Fibroblast of lung (primary cell): ENCODE results near the gene NFIC. TPM values are rescaled to one million over a fixed set of nuclear protein-coding genes. Genes with fewer than 3 reads are reported as not detected.
A peak's percentile ranks its signal among the peaks of the same experiment; 100 is the strongest.

Experiments
- DNase-seq, 2 donors: peaks; one replicate each; pipeline versions ENCODE4 v3.0.0 to v3.0.0-alpha.2; 2010; ENCODE audit warnings: low read depth in 2 of 2
- H2AFZ ChIP-seq: 2 replicates; pipeline ENCODE4 v1.5.1; 2012; ENCODE audit warnings: low read length, control low read depth, inconsistent platforms
- H3K27ac ChIP-seq: 2 replicates; pipeline ENCODE4 v1.5.1; 2011; ENCODE audit warnings: low read length, control low read depth; ENCODE audit not compliant: insufficient read depth
- H3K27me3 ChIP-seq: 2 replicates; pipeline ENCODE4 v1.5.1; 2011; ENCODE audit warnings: mild to moderate bottlenecking, low read length; ENCODE audit not compliant: control insufficient read depth, insufficient read depth
- H3K36me3 ChIP-seq: 2 replicates; pipeline ENCODE4 v1.5.1; 2011; ENCODE audit warnings: low read length; ENCODE audit not compliant: control insufficient read depth, insufficient read depth
- H3K4me1 ChIP-seq: 2 replicates; pipeline ENCODE4 v1.5.1; 2011; ENCODE audit warnings: low read length; ENCODE audit not compliant: control insufficient read depth, insufficient read depth; ENCODE audit errors: extremely low read depth
- H3K4me2 ChIP-seq: 2 replicates; pipeline ENCODE4 v1.5.1; 2011; ENCODE audit warnings: low read length, control low read depth; ENCODE audit not compliant: insufficient read depth; ENCODE audit errors: extremely low read depth
- H3K4me3 ChIP-seq, 4 experiments: fragments of 200-600 bp in 1 of 4; sonication (generic) in 1 of 4; replicated peaks in 1 of 4; 2 replicates each; pipeline ENCODE4 v1.5.1; 2011 to 2016; ENCODE audit warnings: low read length in 4 of 4, low read depth in 3 of 4, mild to moderate bottlenecking in 3 of 4, control low read depth in 2 of 4, inconsistent platforms in 1 of 4, mixed read lengths in 1 of 4; ENCODE audit not compliant: insufficient read depth in 1 of 4; ENCODE audit errors: control extremely low read depth in 1 of 4
- H3K79me2 ChIP-seq: 2 replicates; pipeline ENCODE4 v1.5.1; 2012; ENCODE audit warnings: mild to moderate bottlenecking, low read length, inconsistent platforms; ENCODE audit not compliant: control insufficient read depth, insufficient read depth
- H3K9ac ChIP-seq: 2 replicates; pipeline ENCODE4 v1.5.1; 2011; ENCODE audit warnings: mild to moderate bottlenecking, low read length, control low read depth; ENCODE audit not compliant: insufficient read depth
- H3K9me3 ChIP-seq: 2 replicates; pipeline ENCODE4 v1.5.1; 2012; ENCODE audit warnings: low read depth, low read length; ENCODE audit not compliant: control insufficient read depth, insufficient read depth
- H4K20me1 ChIP-seq: 2 replicates; pipeline ENCODE4 v1.5.1; 2011; ENCODE audit warnings: low read length; ENCODE audit not compliant: control insufficient read depth, insufficient read depth; ENCODE audit errors: extremely low read depth
- CTCF ChIP-seq, 2 donors: IDR thresholded peaks in 1 of 2; conservative IDR thresholded peaks in 1 of 2; 1 replicate in 1 of 2; 2 replicates in 1 of 2; pipeline ENCODE4 v1.5.1; 2011 to 2012; ENCODE audit warnings: low read length in 2 of 2, control low read depth in 1 of 2, inconsistent platforms in 1 of 2, low read depth in 1 of 2, mild to moderate bottlenecking in 1 of 2
- EZH2 ChIP-seq: IDR thresholded peaks from 2 replicates; pipeline ENCODE4 v1.5.1; 2012; ENCODE audit warnings: low read length, control low read depth, mild to moderate bottlenecking; ENCODE audit errors: missing control alignments
- polyA plus RNA-seq, 2 donors: library from polyadenylated mRNA; depleted of rRNA in 1 of 2; stranded (reverse) in 1 of 2; unstranded in 1 of 2; fragments of >200 nt; gene quantifications; 2 replicates each; pipeline ENCODE4 v1.2.1, GENCODE V29; 2011 to 2012; ENCODE audit warnings: missing spikeins in 1 of 2
- total RNA-seq: library from RNA; depleted of rRNA; stranded (reverse); fragments of >200 nt; gene quantifications from 2 replicates; pipeline ENCODE4 v1.2.1, GENCODE V29; 2014

Gene NFIC
- total and polyA plus RNA-seq, 2 donors (not counting 1 experiment from before 2014, with no cell fraction given), result 7.9 to 66.4 TPM

GRCh38 chr19:3370728-3371591, 4.6 kb downstream of the NFIC start:
- Histone ChIP-seq H3K27me3 (no peaks in the 10 kb centered on the region), H3K79me2 (peaks cover 91% of the 10 kb centered on the region), H3K36me3 (peaks cover 5% of the 10 kb centered on the region), H3K27ac (peak overlapping the region; percentile 84), H3K9ac (peak overlapping the region; percentile 20), H3K9me3 (no peaks in the 10 kb centered on the region), H3K4me3 (peak overlapping the region; percentile 57 to 93 (median 70)), H3K4me2 (peak overlapping the region; percentile 61), H4K20me1 (peaks cover 3% of the 10 kb centered on the region), H2AFZ (no peak overlapping the region), H3K4me1 (peaks cover 26% of the 10 kb centered on the region)
- TF ChIP-seq CTCF (conservative IDR thresholded peaks at IDR 0.05 in 1 of 2, IDR thresholded peaks at IDR 0.05 in 1 of 2; ENCODE audit: low read depth in 1 of 2, low read length in 2 of 2), result no peak
- TF ChIP-seq EZH2, result no peak
- no peak for DNase-seq

- DNase-seq, result no peak
- no peaks in the 10 kb centered on the region for H3K9me3 ChIP-seq
- peaks cover 5% of the 10 kb centered on the region for H3K36me3 ChIP-seq
- peaks cover 3% of the 10 kb centered on the region for H4K20me1 ChIP-seq
- peaks cover 90% of the 10 kb centered on the region for H3K79me2 ChIP-seq
- H3K4me2 ChIP-seq, result no peak overlapping the region
- H3K4me1 ChIP-seq, result peaks cover 26% of the 10 kb centered on the region
- H2AFZ ChIP-seq, result no peak overlapping the region
- H3K4me3 ChIP-seq, result no peak overlapping the region
- H3K9ac ChIP-seq, result no peak overlapping the region
- no peak overlapping the region for H3K27ac ChIP-seq
- H3K27me3 ChIP-seq, result no peaks in the 10 kb centered on the region
- TF ChIP-seq CTCF (conservative IDR thresholded peaks at IDR 0.05 in 1 of 2, IDR thresholded peaks at IDR 0.05 in 1 of 2; ENCODE audit: low read depth in 1 of 2, low read length in 2 of 2) (no peak), EZH2 (no peak)
Observed at GRCh38 chr19:3372413-3372812, 6.0 kb downstream of the NFIC start.

- Histone ChIP-seq H3K79me2 (peaks cover 89% of the 10 kb centered on the region), H3K9ac (no peak overlapping the region), H2AFZ (no peak overlapping the region), H3K36me3 (peaks cover 5% of the 10 kb centered on the region), H3K4me2 (no peak overlapping the region), H3K27ac (peak overlapping the region; percentile 65), H3K27me3 (no peaks in the 10 kb centered on the region), H3K4me3 (no peak overlapping the region), H4K20me1 (peaks cover 3% of the 10 kb centered on the region), H3K9me3 (no peaks in the 10 kb centered on the region), H3K4me1 (peaks cover 21% of the 10 kb centered on the region)
- DNase-seq, result no peak
- no peak for TF ChIP-seq CTCF (conservative IDR thresholded peaks at IDR 0.05 in 1 of 2, IDR thresholded peaks at IDR 0.05 in 1 of 2; ENCODE audit: low read depth in 1 of 2, low read length in 2 of 2)
- no peak for TF ChIP-seq EZH2
Observed at GRCh38 chr19:3373971-3374368, 7.6 kb downstream of the NFIC start.
